ENCODE data around the gene ARHGAP26.

- TF ChIP-seq ZNF274 (IDR thresholded peaks at IDR 0.05; ENCODE audit: low read depth, low read length): no peak
- TF ChIP-seq YY1 (IDR thresholded peaks at IDR 0.05; ENCODE audit: insufficient read depth, insufficient read length): no peak
Measured at GRCh38 chr5:142947427-142947709, 177.2 kb downstream of the ARHGAP26 start.

All from NT2/D1 (cell line).